Skeletal muscle satellite cell (primary cell): ENCODE results near the gene PAPPA2.

Source experiments
- H3K27me3 ChIP-seq: 2 replicates; pipeline ENCODE4 v1.7.0; 2013; ENCODE audit warnings: low read length; ENCODE audit not compliant: control insufficient read depth, insufficient read depth
- H3K36me3 ChIP-seq: 2 replicates; pipeline ENCODE4 v1.7.0; 2013; ENCODE audit warnings: mild to moderate bottlenecking, control low read depth, low read length; ENCODE audit not compliant: insufficient read depth
- H3K4me1 ChIP-seq: 2 replicates; pipeline ENCODE4 v1.7.0; 2013; ENCODE audit warnings: low read length; ENCODE audit not compliant: control insufficient read depth, insufficient read depth
- H3K4me2 ChIP-seq: 2 replicates; pipeline ENCODE4 v1.7.0; 2013; ENCODE audit warnings: mild to moderate bottlenecking, low read length
- H3K4me3 ChIP-seq: 2 replicates; pipeline ENCODE4 v1.7.0; 2013; ENCODE audit warnings: low read length
- H3K9ac ChIP-seq: 2 replicates; pipeline ENCODE4 v1.7.0; 2013; ENCODE audit warnings: mild to moderate bottlenecking, low read depth, low read length, moderate library complexity
- H3K9me3 ChIP-seq: replicated peaks from 2 replicates; pipeline ENCODE4 v1.7.0; 2013; ENCODE audit warnings: mild to moderate bottlenecking, control low read depth, low read length

Gene PAPPA2

DNA sequence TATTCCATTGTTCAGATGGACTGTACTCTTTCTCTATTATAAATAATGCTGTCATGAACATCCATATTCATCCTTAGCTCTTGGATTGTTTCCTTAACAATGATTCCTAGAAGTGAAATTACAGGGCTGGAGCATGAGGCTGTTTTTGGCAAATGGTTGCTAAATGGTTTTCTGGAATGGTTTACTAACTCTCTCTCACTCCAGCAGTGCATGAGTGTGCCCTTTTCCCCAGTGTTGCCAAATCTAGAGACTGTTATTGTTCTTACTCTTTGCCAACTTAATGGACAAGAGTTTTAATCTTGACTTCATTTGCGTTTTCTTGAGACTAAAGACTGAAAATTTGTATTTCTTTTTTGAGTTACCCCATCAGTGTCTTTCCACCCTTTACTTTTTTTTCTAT is 113.0 kb downstream of the PAPPA2 start:
- no peaks in the 10 kb centered on the region for H3K36me3 ChIP-seq
- no peak overlapping the region for H3K9ac ChIP-seq
- no peaks in the 10 kb centered on the region for H3K4me1 ChIP-seq
- no peaks in the 10 kb centered on the region for H3K9me3 ChIP-seq
- no peak overlapping the region for H3K4me3 ChIP-seq
- H3K4me2 ChIP-seq, result no peak overlapping the region
- peaks cover 8% of the 10 kb centered on the region for H3K27me3 ChIP-seq

DNA sequence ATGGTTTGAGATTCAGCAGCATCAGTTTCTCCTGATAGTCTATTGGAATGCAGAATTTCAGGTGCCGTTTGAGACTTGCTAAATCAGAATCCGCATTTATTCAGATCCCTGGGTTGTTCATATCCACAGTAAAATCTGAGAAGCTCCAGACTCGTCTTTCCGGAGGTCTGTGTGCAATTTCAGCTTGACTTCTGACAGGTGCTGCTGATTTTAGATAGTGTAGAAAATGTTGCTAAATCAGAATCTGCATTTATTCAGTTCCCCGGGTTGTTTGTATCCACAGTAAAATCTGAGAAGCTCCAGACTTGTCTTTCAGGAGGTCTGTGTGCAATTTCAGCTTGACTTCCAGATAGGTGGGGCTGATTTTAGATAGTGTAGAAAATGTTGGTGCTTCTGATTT is 113.7 kb downstream of the PAPPA2 start:
- Histone ChIP-seq H3K4me1 (no peaks in the 10 kb centered on the region), H3K4me3 (no peak overlapping the region)

DNA sequence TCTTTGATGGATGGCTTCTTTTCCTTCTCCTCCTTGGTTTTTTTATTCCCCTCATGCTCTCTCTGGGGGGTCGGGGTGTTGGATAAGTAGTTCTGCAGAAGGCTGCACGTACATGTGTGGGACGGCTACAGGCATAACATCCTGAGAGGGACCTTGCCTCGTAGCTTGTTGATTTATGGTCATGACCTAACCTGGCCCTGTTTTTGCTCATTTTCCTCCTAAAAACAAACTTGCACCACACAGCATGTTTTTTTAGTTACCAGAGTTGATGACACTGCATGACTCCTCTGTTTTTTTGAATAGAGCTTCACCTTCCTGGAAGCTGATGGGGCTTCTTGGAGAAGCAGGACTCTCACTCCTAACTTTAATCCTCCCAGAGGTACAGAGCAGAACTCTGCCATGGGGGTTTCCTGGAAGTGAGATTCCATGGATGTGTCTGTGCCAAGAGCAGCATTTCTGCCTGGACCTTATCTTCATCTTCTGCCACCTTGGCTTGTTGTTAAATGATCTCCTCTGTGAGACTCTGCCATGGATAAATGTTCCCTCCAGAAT is 114.7 kb downstream of the PAPPA2 start:
- H3K4me3 ChIP-seq, result no peak overlapping the region
- no peaks in the 10 kb centered on the region for H3K27me3 ChIP-seq
- no peaks in the 10 kb centered on the region for H3K4me1 ChIP-seq
- H3K4me2 ChIP-seq, result no peak overlapping the region
- no peaks in the 10 kb centered on the region for H3K36me3 ChIP-seq
- no peaks in the 10 kb centered on the region for H3K9me3 ChIP-seq
- H3K9ac ChIP-seq, result no peak overlapping the region

More for the DNA sequence above, 113.7 kb downstream of the PAPPA2 start:
- no peaks in the 10 kb centered on the region for H3K36me3 ChIP-seq
- H3K4me2 ChIP-seq, result no peak overlapping the region
- H3K9me3 ChIP-seq, result no peaks in the 10 kb centered on the region
- H3K9ac ChIP-seq, result no peak overlapping the region
- H3K27me3 ChIP-seq, result peaks cover 3% of the 10 kb centered on the region

DNA sequence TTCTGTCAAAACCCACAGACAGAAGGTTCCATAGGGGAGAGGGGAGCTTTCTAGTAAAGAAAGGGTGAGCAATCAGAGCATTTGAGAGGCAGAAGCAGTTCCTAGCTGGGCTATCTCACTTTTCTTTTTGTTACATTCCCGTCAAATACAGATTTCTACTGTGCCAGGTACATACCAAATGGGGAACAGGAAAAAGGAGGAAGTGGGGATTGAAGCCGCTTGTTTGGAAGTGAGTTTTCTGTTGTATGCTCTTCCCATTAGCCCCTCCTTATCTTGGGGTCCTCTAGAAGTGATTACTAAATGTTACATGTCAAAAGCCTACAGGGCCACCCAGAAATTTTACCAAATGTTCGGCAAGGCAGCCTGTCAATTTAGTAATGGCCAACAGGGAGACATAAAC is 116.1 kb downstream of the PAPPA2 start:
- Histone ChIP-seq H3K4me1 (no peaks in the 10 kb centered on the region), H3K27me3 (no peaks in the 10 kb centered on the region), H3K4me2 (no peak overlapping the region), H3K9ac (no peak overlapping the region), H3K4me3 (no peak overlapping the region), H3K9me3 (no peaks in the 10 kb centered on the region), H3K36me3 (no peaks in the 10 kb centered on the region)

DNA sequence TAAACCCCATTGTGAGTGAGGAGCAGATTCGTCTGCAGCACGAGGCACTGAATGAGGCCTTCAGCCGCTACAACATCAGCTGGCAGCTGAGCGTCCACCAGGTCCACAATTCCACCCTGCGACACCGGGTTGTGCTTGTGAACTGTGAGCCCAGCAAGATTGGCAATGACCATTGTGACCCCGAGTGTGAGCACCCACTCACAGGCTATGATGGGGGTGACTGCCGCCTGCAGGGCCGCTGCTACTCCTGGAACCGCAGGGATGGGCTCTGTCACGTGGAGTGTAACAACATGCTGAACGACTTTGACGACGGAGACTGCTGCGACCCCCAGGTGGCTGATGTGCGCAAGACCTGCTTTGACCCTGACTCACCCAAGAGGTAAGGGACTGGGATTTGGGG is 132.2 kb downstream of the PAPPA2 start:
- Histone ChIP-seq H3K36me3 (no peaks in the 10 kb centered on the region), H3K9ac (no peak overlapping the region), H3K4me3 (no peak overlapping the region), H3K27me3 (no peaks in the 10 kb centered on the region), H3K4me1 (no peaks in the 10 kb centered on the region), H3K4me2 (no peak overlapping the region), H3K9me3 (no peaks in the 10 kb centered on the region)

DNA sequence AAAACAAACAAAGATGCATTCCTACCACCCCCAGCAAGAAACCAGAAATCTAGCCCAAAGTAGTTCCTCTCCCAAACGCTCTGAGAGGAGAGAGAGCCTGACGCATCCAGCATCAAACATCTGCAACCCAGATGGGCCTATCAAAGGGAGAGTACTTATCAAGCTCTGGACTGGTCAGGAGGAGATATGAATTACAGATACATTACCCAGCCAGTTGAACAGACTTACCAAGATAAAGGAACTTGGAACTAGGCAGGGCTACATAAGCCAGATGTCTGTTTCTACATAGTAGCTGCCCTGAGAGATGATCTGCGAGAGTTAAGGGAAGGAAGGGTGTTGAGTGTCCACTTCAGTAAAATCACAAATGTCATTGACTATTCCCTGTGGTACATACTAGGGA is 138.4 kb downstream of the PAPPA2 start:
- Histone ChIP-seq H3K27me3 (no peaks in the 10 kb centered on the region), H3K9me3 (no peaks in the 10 kb centered on the region), H3K9ac (no peak overlapping the region), H3K4me1 (no peaks in the 10 kb centered on the region), H3K4me2 (no peak overlapping the region), H3K36me3 (no peaks in the 10 kb centered on the region), H3K4me3 (no peak overlapping the region)

DNA sequence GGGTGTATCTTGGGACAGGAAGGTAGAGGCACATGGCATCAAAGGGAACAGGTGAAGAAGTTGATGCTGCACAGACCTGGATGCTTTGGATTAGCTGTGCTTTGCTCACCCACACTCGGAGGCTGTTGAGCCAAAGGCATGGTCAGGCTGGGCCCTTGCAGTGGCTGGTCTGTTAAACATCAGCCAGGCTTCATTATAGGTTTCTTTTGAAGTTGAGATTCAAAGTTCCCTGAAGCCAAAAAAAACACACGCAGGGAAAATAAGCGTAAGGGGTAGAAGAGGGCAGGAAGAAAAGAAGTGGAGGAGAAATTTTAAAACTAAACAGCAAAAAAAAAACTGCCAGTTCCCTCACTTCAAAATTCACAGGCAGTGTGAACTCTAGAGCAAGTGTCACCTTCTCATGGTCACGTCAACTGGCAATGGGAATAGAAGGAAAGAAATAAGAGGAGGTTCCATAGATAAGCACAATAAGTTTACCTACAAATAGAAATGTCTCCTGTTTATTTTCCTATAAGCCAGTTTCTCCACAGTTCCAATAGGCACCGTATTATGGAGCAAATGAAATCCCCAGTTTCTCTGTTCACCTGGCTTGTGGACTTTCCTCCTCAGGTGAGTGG is 139.5 kb downstream of the PAPPA2 start:
- Histone ChIP-seq H3K27me3 (no peaks in the 10 kb centered on the region), H3K4me3 (no peak overlapping the region), H3K9ac (no peak overlapping the region), H3K36me3 (no peaks in the 10 kb centered on the region), H3K9me3 (no peaks in the 10 kb centered on the region), H3K4me2 (no peak overlapping the region), H3K4me1 (no peaks in the 10 kb centered on the region)

DNA sequence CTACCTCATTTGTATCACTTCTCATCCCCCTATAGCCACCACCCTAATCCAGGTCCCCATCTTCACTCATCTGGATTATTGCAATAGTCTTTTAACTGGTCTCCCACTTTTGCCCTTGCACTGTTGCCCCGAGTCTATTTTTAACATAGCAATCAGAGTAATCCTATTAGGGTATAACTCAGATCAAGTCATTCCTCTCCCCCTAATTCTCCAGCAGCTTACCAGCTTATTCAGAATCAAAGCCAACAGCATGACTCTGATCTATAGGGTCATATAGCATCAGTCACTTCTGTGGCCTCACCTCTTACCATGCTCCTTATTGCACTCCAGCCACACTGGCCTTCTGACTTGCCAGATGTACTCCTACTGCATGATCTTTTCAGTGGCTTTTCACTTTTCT is 140.7 kb downstream of the PAPPA2 start:
- Histone ChIP-seq H3K36me3 (no peaks in the 10 kb centered on the region), H3K4me1 (no peaks in the 10 kb centered on the region), H3K4me2 (no peak overlapping the region)

DNA sequence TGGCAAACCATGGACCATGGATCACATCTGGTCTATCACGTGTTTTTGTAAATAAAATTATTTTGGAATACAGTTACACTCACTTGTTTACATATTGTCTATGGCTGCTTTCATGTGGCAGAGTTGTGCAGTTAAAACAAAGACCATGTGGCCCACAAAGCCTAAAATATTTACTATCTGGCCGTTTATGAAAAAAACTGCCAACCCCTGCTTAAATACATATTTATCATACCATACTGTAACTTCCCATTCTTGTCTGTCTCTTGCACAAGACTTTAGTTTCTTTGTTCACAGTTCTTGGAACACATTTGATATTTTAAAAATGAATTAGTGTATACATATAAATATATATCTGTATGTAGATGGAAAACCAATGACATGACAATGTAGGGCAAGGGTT is 141.5 kb downstream of the PAPPA2 start:
- H3K9ac ChIP-seq, result no peak overlapping the region
- H3K4me1 ChIP-seq, result no peaks in the 10 kb centered on the region
- no peak overlapping the region for H3K4me3 ChIP-seq
- H3K27me3 ChIP-seq, result no peaks in the 10 kb centered on the region
- H3K9me3 ChIP-seq, result no peaks in the 10 kb centered on the region
- no peaks in the 10 kb centered on the region for H3K36me3 ChIP-seq
- no peak overlapping the region for H3K4me2 ChIP-seq

More for the DNA sequence above, 140.7 kb downstream of the PAPPA2 start:
- H3K27me3 ChIP-seq, result no peaks in the 10 kb centered on the region
- no peak overlapping the region for H3K9ac ChIP-seq
- no peak overlapping the region for H3K4me3 ChIP-seq
- H3K9me3 ChIP-seq, result no peaks in the 10 kb centered on the region

DNA sequence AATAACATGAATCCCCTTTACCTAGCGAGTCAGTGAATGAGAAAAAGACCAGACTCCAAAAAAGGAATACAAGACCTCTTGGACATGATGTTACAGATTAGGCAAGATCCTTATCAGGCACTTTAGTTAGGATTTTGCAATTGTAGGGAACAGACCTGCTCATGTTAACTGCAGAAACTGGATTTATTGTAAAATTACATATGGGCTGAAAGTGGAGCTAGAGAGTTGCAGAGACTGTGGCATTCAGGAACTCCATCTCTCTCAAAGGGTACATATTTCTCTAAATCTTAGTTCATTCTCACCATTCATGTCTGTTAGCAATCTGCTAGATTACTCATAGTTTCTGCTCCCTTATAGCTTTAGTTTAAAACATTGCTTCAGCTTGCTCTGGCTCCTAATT is 142.2 kb downstream of the PAPPA2 start:
- Histone ChIP-seq H3K4me3 (no peak overlapping the region), H3K27me3 (no peaks in the 10 kb centered on the region), H3K9ac (no peak overlapping the region), H3K36me3 (no peaks in the 10 kb centered on the region), H3K4me1 (no peaks in the 10 kb centered on the region), H3K4me2 (no peak overlapping the region), H3K9me3 (no peaks in the 10 kb centered on the region)

DNA sequence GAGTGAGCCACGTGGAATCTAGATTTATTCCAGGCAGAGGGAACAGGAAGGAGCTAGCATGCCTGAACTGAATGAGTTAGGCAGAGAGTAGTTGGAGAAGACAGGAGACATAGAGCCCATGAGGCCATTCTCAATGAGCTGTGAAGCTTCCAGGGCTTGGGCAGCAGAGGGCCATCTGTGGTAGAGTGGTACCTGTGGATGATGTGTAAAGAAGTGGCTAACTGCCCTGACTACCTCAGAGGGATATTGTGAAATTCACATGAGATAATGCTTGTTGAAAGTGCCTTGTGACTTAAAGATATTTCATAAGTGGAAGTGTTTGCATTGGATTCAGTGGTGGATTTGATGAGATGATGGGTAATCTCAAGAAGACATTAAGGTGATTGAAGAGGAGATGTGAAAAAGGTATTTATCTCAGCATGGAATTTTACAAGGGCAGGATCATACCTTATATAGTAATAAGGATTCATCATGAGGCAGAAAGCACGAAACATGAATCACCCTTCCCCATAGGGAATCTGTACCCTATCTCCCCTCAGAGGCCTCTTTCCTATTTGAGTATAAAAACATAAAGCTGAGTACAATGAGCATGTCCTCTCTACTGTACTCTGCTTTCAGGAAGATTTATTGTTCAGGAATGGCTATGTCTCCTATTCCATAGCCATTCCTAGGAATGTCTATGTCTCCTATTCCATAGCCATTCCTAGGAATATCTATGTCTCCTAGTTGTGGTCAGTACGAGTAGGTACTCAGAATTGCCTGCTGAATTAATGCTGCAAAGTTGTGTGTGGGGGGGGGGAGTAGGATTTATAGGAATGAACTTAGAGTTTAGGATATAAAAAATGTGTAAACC is 146.8 kb downstream of the PAPPA2 start:
- Histone ChIP-seq H3K4me1 (no peaks in the 10 kb centered on the region), H3K9ac (no peak overlapping the region), H3K27me3 (no peaks in the 10 kb centered on the region)

More for the DNA sequence above, 146.8 kb downstream of the PAPPA2 start:
- Histone ChIP-seq H3K9me3 (no peaks in the 10 kb centered on the region), H3K36me3 (no peaks in the 10 kb centered on the region), H3K4me3 (no peak overlapping the region), H3K4me2 (no peak overlapping the region)
